GM19193 (cell line): Measurements from ENCODE around the gene SHISA8.

Source experiments
- POLR2A ChIP-seq: IDR thresholded peaks from 4 replicates; pipeline ENCODE4 v1.6.1; 2011; ENCODE audit not compliant: insufficient read depth, insufficient read length; ENCODE audit errors: extremely low read depth

Gene SHISA8

GRCh38 chr22:41910050-41911000, 4.5 kb downstream of the SHISA8 start:
- TF ChIP-seq POLR2A: no peak

GRCh38 chr22:41909310-41910049, 5.4 kb downstream of the SHISA8 start:
- TF ChIP-seq POLR2A: no peak

- TF ChIP-seq POLR2A: no peak
These were observed 6.2 kb downstream of the SHISA8 start for GRCh38 chr22:41908411-41909309.

GRCh38 chr22:41907436-41908401, 7.2 kb downstream of the SHISA8 start:
- TF ChIP-seq POLR2A: peak; percentile 31

GRCh38 chr22:41906822-41907221, 8.1 kb downstream of the SHISA8 start:
- TF ChIP-seq POLR2A: peak; percentile 12

- TF ChIP-seq POLR2A: no peak
These were observed 9.3 kb downstream of the SHISA8 start for GRCh38 chr22:41905411-41906202.

GRCh38 chr22:41904450-41905410, 10.1 kb downstream of the SHISA8 start:
- no peak for TF ChIP-seq POLR2A

GRCh38 chr22:41902932-41903421, 11.9 kb downstream of the SHISA8 start:
- TF ChIP-seq POLR2A: no peak

GRCh38 chr22:41902016-41902415, 12.9 kb downstream of the SHISA8 start:
- peak; percentile 42 for TF ChIP-seq POLR2A

- no peak for TF ChIP-seq POLR2A
These were observed 14.1 kb downstream of the SHISA8 start for GRCh38 chr22:41900652-41901312.

GRCh38 chr22:41899992-41900651, 14.8 kb downstream of the SHISA8 start:
- TF ChIP-seq POLR2A: no peak
